Measurements from ENCODE around the gene SLC48A1. TPM values are rescaled to one million over a fixed set of nuclear protein-coding genes. Genes with fewer than 3 reads are reported as not detected.

SLC48A1 gene
- total RNA-seq, 4 donors from 2014 or later, result 18.9 to 35.4 (median 25.4) TPM

- no peak for DNase-seq
Observed at GRCh38 chr12:47768323-47768811, 4.7 kb upstream of the SLC48A1 start.

GRCh38 chr12:47769234-47770085 lies 3.6 kb upstream of the SLC48A1 start:
- DNase-seq, result no peak
- no peak overlapping the region for H3K4me3 ChIP-seq
- H3K27ac ChIP-seq, result no peak overlapping the region
- intact Hi-C loops (cut with DNase I), result no loop called here
- TF ChIP-seq POLR2A (IDR thresholded peaks at IDR 0.05), result no peak
- TF ChIP-seq, protein P1, sequence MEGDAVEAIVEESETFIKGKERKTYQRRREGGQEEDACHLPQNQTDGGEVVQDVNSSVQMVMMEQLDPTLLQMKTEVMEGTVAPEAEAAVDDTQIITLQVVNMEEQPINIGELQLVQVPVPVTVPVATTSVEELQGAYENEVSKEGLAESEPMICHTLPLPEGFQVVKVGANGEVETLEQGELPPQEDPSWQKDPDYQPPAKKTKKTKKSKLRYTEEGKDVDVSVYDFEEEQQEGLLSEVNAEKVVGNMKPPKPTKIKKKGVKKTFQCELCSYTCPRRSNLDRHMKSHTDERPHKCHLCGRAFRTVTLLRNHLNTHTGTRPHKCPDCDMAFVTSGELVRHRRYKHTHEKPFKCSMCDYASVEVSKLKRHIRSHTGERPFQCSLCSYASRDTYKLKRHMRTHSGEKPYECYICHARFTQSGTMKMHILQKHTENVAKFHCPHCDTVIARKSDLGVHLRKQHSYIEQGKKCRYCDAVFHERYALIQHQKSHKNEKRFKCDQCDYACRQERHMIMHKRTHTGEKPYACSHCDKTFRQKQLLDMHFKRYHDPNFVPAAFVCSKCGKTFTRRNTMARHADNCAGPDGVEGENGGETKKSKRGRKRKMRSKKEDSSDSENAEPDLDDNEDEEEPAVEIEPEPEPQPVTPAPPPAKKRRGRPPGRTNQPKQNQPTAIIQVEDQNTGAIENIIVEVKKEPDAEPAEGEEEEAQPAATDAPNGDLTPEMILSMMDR (IDR thresholded peaks at IDR 0.05), result no peak
- H3K4me1 ChIP-seq, result peaks cover 18 to 84% (median 34%) of the 10 kb centered on the region in 3 donors
- H3K27me3 ChIP-seq, result no peaks in the 10 kb centered on the region
- no peaks in the 10 kb centered on the region for H3K36me3 ChIP-seq
- H3K9me3 ChIP-seq, result no peaks in the 10 kb centered on the region
- 83 to 92% methylated on average over 4 of the region's 4 CpGs for WGBS, 2 donors

More at GRCh38 chr12:47768323-47768811, 4.7 kb upstream of the SLC48A1 start:
- intact Hi-C loops (cut with DNase I), result no loop called here
- 43 to 52% methylated on average over 2 of the region's 2 CpGs for WGBS, 2 donors
- TF ChIP-seq, protein P1 (IDR thresholded peaks at IDR 0.05), result no peak
- TF ChIP-seq POLR2A (IDR thresholded peaks at IDR 0.05), result no peak
- Histone ChIP-seq H3K9me3 (no peaks in the 10 kb centered on the region), H3K27ac (no peak overlapping the region), H3K4me1 (peaks cover 18 to 85% (median 37%) of the 10 kb centered on the region in 3 donors), H3K27me3 (no peaks in the 10 kb centered on the region), H3K36me3 (no peaks in the 10 kb centered on the region), H3K4me3 (no peak overlapping the region)

DNA sequence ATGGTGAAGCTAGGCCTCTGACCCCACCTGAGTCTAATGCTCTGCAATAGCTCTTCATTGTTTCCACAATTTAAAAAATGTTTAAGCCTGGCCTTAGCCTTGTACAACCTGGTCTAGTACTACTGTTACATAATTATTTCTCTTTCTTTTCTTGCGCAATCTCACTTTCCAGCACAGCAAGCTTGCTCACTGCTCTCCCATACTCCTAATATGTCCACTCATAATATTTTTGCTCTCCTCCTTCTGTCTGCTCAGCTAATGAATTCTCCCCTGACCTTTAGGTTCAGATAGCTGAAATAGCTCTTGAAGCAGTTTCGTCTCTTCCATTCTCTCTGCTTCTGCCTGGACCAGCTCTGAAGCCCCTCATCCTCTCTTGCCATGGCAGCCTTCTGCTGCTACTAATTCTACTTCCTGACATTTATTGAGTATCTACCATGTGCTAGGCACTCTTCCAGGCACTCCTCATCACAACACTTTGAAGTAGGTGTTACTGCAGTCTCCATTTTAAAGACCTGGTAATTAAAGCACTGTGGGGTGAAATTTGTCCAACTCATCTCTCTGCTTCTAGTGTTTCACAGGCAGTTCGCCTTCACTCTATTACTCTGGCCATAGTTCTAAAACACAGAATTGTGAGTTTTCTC lies 2.8 kb upstream of the SLC48A1 start:
- no peaks in the 10 kb centered on the region for H3K27me3 ChIP-seq
- H3K9me3 ChIP-seq, result no peaks in the 10 kb centered on the region
- WGBS, 2 donors, result 87 to 88% methylated on average over 3 of the region's 3 CpGs
- H3K36me3 ChIP-seq, result no peaks in the 10 kb centered on the region
- no peak for DNase-seq
- H3K4me1 ChIP-seq, result peaks cover 25 to 85% (median 41%) of the 10 kb centered on the region in 3 donors
- H3K4me3 ChIP-seq, result no peak overlapping the region
- intact Hi-C loops (cut with DNase I), result no loop called here
- peak overlapping the region in 2 of 4 donors; percentile 31 to 53 for H3K27ac ChIP-seq
- no peak for TF ChIP-seq POLR2A (IDR thresholded peaks at IDR 0.05)
- TF ChIP-seq, protein P1 (IDR thresholded peaks at IDR 0.05), result no peak

DNA sequence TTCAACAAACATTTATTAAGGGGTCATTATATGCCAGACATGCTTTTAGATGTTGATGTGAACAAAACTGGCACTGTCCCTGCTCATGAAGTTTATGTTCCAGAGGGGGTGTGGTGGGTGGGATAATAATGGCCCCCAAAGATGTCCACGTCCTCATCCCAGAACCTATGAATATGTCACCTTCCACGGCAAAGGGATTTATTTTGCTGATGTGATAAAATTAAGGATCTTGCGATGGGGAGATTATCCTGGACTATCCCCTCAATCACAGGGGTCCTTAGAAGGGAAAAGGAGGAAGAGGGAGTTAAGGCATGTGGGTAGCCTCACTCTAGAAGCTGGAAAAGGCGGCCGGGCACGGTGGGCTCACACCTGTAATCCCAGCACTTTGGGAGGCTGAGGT lies 1.7 kb upstream of the SLC48A1 start:
- Histone ChIP-seq H3K4me1 (peaks cover 36 to 85% (median 48%) of the 10 kb centered on the region in 3 donors), H3K27me3 (no peaks in the 10 kb centered on the region), H3K36me3 (no peaks in the 10 kb centered on the region), H3K27ac (no peak overlapping the region), H3K9me3 (no peaks in the 10 kb centered on the region), H3K4me3 (no peak overlapping the region)
- TF ChIP-seq, protein P1 (IDR thresholded peaks at IDR 0.05), result no peak
- TF ChIP-seq POLR2A (IDR thresholded peaks at IDR 0.05), result no peak
- intact Hi-C loops (cut with DNase I), result no loop called here
- WGBS, 2 donors, result 87 to 94% methylated on average over 6 of the region's 6 CpGs
- DNase-seq, result no peak
